Esophagus muscularis mucosa (tissue), 4 donors: ENCODE data around the gene NDRG3.

Source experiments
- CTCF ChIP-seq, 3 experiments: fragments of 200-600 bp in 2 of 3; fragments of 450-650 bp in 1 of 3; sonication (generic) in 2 of 3; IDR thresholded peaks; one replicate each; pipeline ENCODE4 v1.5.1; 2017 to 2019; ENCODE audit warnings: antibody characterized with exemption in 3 of 3, mild to moderate bottlenecking in 2 of 3, moderate library complexity in 1 of 3
- EP300 ChIP-seq: sonication (generic); formaldehyde crosslinking; IDR thresholded peaks from one replicate; pipeline ENCODE4 v1.6.1; 2017; ENCODE audit warnings: antibody characterized with exemption
- POLR2A ChIP-seq: fragments of 450-650 bp; IDR thresholded peaks from one replicate; pipeline ENCODE4 v1.6.1; 2017; ENCODE audit warnings: antibody characterized with exemption, moderate library complexity, mild to moderate bottlenecking, low read depth

- TF ChIP-seq CTCF (IDR thresholded peaks at IDR 0.05) = no peak
- no peak for TF ChIP-seq EP300
- no peak for TF ChIP-seq POLR2A
These were observed 125.0 kb downstream of the NDRG3 start for GRCh38 chr20:36620917-36621316.
